Activated effector memory CD4-positive, alpha-beta T cell treated with anti-CD3 and anti-CD28 coated beads, Interleukin-2, amount 50 U/mL, for 16 hours (primary cell): Measurements from ENCODE around the gene PRKAG2.

Experiments
- DNase-seq: peaks from one replicate; pipeline ENCODE4 v3.0.0-alpha.2; 2020

PRKAG2 gene

DNA sequence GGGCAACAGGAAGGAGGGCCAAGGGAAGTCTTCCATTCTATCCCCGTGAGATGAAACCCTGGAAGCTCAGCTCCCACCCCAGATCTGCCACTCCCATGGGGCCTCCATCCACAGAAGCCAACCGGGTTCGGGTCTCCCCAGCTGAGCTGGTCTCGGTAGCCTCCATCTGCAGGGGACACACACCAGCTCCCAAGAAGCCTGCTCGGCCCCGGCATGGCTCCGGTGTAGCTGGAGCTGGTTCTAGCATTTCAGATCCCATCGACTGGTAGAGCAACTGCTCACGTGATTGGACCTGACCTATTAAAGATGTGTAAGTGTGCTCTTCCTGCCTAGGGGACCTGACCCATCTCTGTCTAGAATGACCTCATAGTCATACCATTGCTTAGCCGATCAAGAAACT, 138.0 kb downstream of the PRKAG2 start:
- no peak for DNase-seq

DNA sequence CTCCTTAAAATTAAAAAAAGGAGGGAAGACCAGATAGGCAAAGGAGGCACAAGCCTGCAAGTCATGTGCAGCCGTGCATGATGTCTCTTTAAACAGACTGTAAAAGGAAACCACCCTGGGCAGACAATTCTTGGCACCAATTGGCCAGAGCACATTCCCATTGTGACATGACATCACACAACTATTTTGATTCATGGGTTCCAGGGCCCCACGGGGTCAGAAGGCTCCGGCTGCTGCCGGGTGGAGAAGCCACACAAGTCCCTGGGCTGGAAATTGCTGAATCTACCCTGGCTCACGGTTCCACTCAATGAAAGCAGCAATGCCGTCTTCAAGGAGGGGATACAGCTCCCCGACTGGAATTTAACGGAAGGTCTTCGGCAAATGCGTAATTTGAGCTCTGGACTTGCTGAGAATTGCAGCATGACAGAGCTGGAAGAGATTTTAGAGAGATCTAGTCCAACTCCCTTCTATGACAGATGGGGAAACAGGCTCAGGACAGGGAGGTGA, 140.5 kb downstream of the PRKAG2 start:
- no peak for DNase-seq

DNA sequence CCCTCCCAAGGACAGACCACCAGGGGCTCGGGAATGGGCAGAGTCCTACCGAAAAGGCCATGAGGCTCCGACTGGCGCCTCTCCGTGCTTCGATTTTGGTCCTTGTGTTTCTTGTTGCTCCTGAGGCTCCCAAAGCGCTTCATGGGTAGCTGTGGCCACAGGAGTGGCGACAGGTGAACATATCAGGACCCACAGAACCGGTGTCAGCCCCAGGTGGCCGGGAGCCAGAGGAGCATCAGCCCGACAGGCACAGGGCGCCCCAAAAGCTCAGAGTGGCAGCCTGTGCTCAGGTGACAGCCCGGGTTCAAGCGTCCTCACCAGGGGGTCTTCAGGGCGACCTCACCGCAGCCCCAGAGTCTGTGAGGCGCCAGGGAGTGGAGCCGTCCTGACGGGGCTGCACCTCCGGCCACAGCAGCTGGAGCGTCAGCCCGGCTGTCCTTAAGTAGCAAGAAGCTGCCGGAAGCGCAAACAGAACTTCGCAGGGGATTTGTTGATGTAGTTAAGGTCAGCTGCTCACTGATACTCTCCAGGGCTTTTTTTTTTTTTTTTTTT, 141.0 kb downstream of the PRKAG2 start:
- no peak for DNase-seq

DNA sequence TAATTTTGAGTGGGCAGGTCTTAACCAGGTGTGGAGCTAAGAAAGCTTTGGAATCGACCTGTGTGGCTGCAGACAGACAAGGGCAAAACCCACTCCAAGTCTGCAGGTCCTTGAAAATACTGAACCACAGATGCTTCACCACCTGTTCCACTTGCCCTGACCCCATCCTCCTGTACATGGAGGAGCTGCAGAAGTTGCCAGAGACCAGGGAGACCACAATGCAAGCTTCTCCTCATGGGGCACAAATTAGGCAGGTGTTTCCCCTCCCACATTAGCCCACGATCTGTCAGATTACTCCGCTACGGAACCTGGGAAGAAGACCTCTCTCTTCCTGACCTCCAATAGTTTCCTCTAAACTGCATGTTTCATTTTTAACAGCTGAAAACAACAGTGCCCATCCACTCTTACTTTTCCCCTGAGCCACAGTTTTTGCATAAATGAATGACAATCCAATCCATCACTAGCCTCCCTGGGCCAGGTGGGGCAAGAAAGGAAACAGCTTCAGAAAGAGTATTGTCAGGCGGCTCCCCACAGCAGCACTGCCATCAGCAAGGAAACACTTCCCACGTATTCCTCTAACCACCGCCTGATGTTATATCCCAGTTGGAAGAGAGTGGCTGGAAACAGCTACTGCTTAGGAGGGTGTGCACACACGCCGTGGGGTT, 141.6 kb downstream of the PRKAG2 start:
- DNase-seq = no peak

DNA sequence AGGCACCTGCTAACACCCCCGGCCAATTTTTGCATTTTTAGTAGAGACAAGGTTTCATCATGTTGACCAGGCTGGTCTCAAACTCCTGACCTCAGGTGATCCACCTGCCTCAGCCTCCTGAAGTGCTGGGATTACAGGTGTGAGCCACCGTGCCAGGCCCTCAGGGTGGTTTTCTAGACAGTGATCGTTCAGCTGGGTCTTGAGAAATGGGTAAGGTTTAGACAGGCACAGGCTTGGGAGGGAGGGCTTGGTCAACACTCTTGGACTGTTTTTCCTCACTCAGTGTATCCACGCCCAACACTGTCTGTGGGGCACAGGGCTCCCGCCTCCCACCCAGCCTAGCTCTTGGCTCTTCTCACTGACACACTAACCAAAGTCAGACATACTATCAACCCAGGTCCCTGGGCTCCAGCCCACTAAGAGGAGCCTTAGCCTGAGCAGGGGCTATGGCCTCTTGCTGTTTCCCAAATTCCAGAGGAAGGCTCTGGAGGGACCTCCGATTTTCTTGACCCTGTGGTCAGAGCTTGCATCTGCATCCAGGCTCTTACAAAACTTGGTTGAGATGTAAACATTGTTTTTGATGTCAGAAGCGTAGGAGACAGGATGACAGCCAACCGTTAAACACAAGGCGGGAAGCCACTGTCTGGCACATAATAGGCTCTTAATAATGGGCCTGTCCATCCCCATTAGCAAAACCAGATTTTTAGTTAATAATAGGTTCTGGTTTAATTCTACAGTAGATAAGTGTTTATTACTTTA, 143.9 kb downstream of the PRKAG2 start:
- DNase-seq = no peak

DNA sequence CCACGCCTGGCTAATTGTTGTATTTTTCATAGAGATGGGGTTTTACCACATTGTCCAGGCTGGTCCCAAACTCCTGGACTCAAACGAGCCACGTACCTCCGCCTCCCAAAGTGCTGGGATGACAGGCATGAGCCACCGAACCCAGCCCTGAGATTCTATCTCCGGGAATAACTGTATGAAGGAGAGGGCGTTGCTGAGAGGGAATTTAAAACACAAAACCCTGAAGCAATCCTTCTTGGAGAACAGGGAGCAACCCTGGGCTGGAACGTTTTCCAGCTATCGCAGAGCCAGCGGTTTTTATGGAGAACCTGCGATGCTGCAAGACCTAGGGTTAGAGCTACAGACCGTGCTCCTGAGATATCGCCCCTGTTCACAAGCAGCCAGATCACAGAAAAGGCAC, 144.6 kb downstream of the PRKAG2 start:
- no peak for DNase-seq

DNA sequence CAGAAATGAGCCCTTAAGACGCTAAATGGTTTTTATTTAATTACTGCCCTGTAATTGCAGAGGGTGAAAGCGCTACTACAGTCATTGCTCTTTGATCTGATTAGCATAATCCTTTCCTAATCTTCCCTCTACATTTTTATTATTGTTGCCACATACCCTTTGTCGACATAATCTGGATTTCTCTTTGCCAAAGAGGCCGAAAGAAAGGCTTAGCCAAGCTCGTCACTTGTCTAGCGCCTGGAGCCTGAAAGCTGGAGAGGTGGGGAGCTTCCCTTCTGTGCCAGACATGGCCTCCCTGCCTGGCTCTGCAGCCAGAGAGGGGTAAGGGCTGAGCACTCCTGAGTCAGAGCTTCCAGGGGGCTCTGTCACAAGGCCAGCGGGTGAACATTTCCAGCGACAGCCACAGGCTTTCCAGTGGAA, 145.9 kb downstream of the PRKAG2 start:
- no peak for DNase-seq

DNA sequence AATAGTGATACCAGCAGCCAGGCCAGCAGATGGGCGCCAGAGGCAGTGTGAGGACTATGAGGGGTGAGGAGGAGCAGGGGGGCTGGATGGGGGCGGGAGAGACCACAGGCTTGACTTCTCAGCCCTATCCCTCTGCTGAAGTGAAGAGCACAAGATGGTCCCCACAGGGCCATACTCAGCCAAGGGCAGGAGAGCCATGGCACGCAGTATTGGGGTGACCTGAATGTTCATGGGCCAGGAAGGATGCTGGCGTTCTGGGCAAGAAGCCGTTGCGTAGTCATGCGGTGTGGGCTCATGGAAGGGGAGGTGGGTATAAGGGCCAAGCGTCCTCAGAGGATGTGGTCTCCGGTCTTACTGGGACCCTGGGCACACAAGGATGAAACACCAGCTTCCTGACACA, 146.3 kb downstream of the PRKAG2 start:
- no peak for DNase-seq

DNA sequence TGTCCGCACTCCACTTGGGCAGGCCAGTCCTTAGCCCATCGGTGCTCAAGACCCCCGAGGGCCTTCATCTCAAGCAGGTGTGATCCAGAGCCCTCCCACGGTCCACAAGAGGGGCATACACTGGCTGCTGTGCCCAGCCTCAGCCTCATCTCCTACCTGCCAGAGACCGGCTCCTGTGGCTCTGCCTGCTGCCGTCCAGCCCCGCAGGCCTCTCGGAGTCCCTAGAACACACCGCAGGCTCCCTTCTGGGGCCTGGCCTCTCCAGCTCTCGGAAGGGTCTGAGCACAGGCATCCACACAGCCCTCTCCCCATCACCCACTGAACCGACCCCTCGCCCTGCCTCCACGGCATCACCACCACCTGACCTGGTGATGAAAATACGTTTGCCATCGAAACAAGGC, 147.4 kb downstream of the PRKAG2 start:
- no peak for DNase-seq

DNA sequence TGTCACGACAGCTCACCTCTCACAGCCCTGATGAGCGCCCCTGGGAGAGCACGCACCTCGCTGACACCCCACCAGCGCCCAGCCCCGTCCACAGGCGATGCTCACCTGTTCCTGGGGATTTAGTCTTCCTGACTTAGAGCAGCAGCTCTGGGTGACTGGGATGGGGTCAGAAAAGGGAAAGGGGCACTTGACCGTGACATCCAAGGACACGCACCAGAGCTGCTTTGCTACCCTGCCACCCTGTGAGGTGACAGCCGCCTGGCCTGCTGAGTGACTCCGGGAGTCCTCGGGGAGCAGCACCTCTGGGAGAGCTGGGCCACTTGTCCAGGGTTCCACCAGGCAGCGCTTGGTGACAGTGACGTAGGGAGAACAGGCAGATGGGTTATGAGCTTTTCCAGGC, 148.2 kb downstream of the PRKAG2 start:
- no peak for DNase-seq

DNA sequence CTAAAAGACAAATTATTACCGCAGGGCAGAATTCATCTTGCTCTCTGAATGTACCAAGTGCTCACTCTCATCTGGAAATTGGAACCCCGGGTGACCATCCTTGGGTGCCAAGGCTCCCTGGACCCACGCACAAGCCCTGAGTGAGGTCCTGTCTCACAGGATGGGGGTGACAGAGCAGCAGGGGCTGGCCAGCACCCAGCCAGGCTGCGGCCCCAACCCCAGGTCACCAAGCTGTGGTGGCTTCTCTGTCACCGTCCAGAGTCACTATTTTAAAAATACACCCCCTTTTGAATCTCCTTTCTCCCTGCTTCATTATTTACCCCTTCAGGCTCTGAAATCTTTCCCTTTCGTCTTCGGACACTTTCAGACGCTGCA, 148.6 kb downstream of the PRKAG2 start:
- no peak for DNase-seq

DNA sequence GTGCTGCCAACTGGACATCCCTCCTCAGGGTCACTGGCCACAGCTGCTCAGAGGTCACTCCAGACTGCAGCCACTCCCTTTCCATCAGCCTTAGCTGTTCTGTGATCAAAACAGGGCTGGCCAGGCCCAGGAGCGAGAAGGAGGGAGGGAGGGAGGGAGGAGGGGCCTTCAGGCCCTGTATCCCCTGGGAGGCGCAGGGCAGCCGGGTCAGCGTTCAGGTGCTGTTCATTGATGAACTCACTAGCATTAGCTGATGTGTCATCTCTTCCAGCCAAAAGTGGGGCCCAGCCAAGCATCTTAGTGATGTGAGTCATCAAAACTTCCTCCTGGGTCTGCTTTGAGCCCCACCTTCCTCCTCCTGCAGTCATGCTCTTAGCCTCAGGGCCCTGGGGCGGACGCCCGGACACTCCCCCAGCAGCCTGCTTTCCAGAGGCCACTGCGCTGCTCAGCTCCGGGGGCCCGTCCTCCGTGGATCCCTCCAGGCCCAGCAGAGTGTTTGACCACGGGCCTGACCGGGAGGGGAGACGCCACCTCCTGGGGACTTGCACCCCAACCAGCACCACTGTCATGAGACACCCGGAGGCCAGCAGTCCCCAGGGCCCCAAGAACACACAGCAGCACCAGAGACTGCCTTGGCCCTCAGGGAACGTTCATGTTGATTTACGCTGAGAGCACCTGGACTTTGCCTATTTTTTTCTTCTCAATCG, 149.2 kb downstream of the PRKAG2 start:
- peak; percentile 80 for DNase-seq

DNA sequence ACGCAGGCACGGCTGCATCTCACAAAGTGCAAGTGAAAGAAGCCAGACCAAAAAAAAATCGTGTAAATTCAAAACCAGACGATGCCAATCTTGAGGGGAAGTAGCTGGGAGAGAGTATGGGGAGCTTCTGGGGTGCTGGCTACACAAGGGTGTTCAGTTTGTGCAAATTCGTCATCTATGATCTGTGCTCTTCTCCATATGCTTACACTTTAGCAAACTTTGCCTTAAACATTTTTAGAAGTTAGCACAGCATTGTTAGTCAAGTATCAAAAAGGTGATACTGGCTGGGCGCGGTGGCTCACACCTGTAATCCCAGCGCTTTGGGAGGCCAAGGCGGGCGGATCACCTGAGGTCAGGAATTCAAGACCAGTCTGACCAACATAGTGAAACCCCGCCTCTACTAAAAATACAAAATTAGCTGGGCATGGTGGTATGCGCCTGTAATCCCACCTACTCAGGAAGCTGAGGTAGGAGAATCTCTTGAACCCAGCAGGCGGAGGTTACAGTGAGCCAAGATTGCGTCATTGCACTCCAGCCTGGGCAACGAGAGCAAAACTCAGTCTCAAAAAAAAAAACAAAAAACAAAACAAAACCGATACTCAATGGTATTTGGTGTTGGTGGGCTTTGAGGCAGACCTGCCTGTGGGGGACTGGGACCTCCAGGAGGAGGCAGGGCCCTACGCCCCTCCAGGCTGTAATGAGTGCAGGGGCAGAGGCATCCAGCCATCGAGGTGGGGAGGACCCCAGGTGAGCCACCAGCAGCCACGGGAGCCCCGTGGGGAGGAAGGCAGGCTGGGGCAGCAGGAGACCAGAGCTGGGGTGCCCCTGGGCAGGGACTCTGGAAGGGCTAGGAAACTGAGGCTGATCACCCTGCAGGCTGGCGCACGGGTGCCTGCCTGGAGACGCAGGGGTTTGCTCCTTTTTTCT, 150.0 kb downstream of the PRKAG2 start:
- no peak for DNase-seq

DNA sequence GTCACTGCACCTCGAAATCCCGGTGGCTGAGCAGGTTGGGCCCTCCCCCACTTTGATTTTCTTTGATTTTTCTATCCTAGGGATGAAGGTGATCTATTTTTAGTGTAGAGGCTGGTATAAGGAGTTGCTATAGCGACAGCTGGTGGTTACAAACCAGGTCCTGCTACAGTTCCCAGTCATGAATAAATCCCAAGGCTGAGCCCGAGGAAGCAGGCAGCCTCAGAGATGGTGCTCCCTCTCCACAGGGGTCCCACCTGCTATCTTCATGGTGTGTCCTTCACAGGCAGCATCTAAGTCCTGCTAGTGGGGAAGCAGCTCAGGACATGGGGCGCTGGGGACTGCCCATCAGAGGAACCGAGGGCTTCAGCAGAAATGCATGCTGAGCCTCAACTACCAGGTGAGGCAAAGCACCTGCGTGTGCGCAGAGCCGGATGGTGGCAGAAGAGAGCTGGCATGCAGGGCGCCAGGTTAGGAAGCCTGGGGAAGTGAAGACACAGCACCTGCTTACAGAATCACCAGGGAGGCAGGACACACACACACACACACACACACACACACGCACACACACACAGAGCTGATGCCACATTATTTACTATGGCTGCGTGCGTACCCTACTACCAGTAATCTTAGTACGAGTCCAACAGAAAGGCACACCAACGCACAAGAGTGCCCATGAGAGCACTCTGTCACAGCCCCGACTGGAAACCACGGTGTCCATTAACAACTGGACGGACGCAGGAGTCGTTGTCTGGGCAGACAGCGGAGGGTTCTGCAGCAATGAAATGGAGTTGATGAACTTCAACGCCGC, 150.9 kb downstream of the PRKAG2 start:
- no peak for DNase-seq

DNA sequence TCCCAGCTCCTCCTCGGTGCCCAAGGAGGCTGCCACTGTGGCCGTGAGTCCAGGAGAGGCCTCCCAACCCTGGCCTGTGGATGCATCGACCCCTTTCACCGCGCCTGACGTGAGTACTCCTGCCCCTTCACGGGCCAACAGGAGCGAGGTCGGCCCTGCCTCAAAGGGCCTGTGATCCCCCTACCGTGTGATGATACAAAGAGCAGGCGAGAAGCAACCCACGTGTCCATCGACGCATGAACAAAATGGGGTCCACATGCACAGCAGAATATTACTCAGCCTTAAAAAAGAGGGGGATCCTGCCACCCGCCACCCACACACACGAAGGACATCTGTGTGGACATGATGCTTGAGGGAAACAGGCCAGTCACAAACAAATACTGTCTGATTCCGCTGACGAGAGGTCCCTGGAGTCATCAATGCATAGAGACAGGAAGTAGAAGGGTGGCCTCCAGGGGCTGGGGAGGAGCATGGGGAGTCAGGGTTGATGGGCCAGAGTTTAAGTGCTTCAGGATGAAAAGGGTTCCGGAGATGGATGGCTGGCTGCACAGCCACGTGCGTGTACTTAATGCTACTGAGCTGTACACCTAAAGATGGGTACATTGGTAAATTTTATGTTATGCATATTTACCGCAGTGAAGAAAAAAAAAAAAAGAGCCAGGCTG, 151.9 kb downstream of the PRKAG2 start:
- no peak for DNase-seq

DNA sequence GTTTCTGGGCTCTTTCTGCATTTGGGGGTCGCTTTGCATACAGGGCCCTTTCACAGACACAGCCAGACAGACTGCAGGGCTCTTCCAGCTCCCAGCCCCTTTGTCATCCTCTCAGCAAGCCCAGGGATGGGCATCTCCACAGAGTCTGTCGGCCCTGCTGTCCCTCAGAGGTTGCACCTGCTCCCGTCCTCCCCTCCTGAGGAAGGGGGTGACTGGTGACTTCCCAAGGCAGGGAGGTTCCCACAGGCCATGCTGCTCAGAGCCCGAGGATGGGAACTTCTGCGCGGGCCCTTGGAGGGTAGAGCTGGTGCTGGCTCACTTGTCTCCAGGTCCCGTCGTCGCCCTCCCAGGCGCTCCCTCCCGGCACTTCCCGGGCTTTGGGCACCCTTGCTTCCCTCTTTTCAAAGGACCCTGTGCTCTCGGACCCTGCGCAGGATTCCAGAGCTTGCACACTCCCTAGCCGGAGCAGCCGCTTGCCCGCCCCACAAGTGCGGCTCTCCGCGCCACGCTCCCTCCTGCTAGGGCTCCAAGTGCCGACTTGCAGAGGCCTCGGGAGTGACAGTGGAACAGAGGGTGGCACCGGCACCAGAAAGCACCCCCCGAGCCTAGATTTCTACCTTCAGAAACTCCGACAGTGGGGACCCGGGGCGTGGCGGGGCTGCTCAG, 152.5 kb downstream of the PRKAG2 start:
- no peak for DNase-seq

DNA sequence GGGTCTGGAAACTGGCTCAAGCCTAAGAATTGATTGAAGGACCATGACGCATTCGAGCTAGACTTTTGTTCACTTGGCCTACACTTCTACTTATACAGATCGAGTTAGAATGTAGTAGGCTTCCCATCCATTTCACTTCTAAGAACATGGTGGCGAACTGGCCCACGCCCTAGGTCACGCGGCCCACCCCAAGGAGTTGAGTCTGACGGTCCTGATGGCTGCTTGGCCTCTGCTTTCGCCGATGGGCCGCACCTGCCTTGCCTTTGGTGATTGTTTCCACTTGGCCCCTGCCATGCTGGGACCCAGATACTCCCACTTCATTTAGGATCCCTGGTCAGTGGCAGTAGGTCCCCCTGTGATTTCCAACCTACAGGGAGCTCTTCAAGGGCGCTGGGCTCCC, 153.6 kb downstream of the PRKAG2 start:
- no peak for DNase-seq

DNA sequence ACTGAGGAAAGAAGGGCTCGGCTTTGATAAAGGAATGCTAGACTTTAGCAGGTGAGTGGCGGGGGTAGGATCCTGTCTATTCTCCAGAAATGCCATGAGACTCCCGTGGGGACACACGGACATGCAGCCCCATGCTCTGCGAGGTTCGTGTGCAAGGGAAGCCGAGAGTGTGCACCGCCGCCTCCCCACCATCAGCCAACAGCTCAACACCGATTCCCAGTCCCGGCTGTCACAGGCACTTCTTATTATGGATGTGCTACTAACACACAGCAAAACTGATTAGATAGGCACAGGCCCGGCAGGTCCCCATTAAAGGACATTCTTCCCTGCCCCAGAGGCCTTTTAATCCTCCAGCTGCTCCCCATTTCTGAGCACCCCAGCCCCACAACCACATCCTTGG, 154.4 kb downstream of the PRKAG2 start:
- no peak for DNase-seq

DNA sequence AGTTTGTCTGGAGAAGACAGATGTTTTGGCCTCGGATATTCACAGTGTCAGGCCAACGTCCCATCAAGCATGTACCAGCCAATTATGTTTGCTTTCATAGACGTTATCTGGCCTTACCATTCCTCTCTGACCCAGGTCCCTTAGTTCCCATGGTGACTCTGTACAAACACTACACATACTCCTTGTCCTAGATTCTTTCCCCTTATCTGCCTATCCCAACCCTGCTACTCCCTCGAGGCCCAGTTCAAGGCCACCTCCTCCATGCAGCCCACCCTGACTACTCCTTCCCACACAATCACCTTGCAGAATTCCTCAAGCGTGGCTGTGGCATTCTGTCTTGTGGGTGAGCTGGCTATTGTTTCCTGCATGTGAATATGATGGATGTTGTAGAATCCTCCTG, 155.2 kb downstream of the PRKAG2 start:
- no peak for DNase-seq

DNA sequence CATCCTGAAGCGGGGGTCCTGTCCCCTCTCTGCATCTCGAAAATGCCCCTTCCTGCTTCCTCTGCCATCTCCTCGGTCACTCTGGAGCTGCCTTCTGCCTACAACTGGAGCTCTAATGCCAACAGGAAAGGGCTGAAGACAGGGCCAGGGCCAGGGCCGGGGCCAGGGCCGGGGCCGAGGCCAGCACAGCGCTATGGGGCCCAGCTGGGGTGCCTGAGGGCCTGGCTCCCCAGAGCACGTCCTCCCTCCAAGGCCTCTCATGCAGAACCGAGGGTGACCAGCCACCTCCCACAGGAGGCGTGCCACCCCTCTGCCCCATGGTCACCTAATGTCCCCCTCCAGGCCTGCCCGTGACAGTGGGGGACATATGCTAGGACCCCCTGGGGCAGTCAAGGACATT, 155.7 kb downstream of the PRKAG2 start:
- no peak for DNase-seq

DNA sequence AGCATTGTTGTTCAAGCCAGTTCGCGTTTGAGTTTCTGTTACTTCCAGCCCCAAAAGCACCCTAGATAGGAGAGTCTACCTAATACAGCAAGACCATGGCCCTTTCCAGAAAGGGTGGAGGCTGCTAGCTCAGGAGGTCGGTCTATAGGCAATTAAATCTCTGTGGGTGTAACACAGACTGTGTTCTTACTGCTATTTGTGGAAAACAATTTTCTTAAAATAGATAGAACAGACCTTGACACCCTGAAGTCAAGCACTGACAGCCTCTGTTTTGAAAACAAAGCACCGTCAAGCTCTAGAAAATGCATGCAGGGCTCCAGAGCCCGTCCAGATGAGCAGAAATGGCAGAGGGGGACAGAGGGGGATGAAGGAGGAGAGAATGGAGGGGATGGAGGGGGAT, 156.6 kb downstream of the PRKAG2 start:
- DNase-seq = no peak
